HK-2 (cell line): ENCODE measurements around the gene ANTKMT.
"Not testable (repeated sequence)": the region's sequence is repeated elsewhere in the genome, so short reads cannot be mapped to it uniquely, and the experiment has no call there.

ENCODE experiments used
- DNase-seq: peaks from one replicate; pipeline ENCODE4 v3.0.0-alpha.2; 2018; ENCODE audit not compliant: unreplicated experiment

Gene ANTKMT

GRCh38 chr16:728131-728889, 7.4 kb downstream of the ANTKMT start:
- DNase-seq: peak; percentile 82

DNA sequence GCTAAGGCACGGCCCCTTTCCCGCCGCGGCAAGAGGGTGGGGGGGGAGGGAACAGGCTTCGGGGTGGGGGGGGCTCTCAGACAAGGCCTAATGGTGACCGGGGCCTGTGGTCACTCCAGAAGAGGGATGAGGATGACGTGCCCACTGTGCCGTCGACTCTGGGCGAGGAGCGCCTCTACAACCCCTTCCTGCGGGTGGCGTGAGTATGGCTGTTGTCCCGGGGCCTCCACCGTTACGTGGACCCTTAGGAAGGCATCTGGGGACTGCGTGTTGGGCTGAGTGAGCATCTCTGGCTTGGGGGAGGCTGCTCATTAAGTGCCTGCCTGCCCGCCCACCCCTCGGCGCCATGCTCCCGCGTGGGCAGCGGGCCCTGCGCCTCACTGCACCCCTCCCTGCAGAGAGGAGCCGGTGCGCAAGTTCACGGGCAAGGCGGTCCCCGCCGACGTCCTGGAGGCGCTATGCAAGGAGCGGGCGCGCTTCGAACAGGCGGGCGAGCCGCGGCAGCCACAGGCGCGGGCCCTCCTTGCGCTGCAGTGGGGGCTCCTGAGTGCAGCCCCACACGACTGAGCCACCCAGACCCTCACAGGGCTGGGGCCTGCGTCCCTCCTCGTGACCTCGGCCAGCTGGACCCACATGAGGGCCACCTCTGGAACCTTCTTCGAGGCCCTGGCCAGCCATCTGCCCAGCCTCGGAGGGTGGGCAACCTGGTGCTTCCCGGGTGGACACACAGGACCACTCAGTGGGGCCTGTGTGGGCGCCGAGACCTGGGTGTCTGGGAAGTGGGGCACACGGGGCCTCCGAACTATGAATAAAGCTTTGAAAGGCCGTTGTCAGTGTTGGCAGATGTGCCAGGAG, 8.2 kb downstream of the ANTKMT start:
- DNase-seq: no peak

GRCh38 chr16:729768-730665, 9.1 kb downstream of the ANTKMT start:
- DNase-seq: no peak

- DNase-seq: no peak
Measured at GRCh38 chr16:730666-731509, 9.9 kb downstream of the ANTKMT start.

DNA sequence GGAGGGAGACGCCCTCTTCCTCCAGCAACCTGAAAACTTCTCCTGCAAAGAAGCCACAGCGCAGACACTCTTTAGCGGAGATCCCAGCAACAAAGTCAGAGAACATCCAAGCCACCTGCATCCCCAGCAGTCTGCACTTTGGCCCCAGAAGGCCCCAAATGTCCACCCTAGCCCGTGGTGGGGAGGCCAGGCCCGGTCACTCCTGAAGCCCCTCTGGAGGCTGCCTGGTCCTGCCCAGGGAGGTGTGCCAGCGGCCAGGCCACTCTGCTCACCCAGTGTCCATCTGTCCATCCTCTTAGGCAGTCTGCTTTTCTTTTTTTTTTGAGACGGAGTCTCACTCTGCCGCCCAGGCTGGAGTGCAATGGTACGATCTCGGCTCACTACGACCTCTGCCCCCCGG, 11.4 kb downstream of the ANTKMT start:
- no peak for DNase-seq

- no peak for DNase-seq
Measured at GRCh38 chr16:732936-733335, 12.0 kb downstream of the ANTKMT start.

GRCh38 chr16:733382-734207, 12.6 kb downstream of the ANTKMT start:
- DNase-seq: no peak

DNA sequence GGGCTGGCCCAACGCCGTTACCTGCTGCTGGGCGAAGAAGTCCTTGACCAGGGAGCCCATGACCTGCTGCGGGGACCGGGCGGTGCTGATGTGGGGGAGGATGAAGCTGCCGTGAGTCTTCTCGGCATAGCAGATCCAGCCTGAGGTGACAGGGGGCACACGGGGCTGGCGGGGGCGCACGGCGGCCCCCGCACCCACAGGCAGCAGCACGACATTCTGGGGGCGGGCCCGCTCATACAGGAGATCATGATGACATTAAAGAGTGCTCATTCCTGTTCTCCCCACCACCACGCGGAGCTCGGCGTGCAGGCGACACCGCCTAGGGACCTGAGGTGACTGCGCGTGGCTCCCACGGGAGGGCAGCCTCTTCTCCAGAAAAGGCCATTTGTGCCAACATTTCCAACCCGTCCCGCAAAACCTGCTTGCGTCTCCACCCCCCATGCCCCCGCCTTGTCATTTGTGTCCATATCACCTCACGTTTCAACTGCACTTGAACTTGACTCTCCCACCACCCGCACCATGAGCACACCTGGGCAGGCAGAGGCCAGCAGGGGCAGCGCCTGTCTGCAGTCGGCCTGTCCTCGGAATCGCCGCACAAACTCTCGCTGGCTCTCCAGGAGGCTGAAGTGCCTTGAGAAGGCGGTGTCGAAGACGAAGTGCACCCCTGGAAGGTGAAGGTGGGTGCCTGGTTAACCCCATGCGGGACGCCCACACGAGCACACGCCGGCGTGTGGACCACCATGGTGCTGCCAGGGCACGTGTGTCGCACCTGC, 13.4 kb downstream of the ANTKMT start:
- no peak for DNase-seq

GRCh38 chr16:734981-735881, 14.3 kb downstream of the ANTKMT start:
- DNase-seq: no peak

- DNase-seq: no peak
Measured at GRCh38 chr16:735982-736453, 15.1 kb downstream of the ANTKMT start.

- no peak for DNase-seq
Measured at GRCh38 chr16:736936-737481, 16.1 kb downstream of the ANTKMT start.

DNA sequence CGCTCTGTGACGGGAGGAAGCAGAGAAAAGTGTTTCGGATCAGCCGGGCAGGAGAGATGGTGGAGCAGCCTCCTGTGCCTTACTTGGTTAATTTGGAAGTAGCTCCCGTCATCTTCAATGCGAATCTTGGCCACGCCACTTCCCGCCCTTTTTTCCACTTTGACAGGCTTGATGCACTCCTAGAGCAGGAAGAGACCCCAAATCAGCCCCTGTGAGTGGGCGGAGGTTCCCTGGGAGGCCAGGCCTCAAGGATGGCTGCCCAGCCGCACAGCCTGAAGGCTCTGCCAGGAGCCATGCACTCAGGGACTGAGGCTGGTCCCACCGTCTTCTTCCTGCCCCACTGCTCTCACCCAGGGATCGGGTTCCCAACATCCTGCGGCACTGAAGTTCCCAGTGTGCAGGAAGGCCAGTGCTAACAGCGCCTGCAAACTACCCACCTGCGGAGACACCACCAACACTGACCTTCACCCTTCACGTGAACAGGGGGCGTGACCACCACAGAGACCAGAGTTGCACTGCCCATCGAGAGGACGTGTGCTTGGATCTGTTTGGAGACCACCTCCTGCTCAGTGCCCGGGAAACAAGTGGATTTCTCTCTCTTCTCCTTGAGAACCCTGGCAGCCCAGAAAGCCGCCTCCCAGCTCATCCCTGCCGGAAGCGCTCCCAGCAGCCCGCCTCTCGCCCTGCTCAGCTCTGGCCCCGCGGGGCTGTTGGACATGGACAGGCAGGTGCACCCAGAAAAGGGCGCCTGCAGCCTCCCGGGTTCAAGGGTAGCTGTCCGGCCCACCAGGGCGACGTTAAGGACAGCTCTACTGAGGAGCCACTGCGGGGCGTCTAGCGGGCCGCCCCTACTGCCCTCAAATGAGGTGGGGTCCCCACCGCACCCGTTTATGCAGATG, 18.9 kb downstream of the ANTKMT start:
- DNase-seq: no peak

DNA sequence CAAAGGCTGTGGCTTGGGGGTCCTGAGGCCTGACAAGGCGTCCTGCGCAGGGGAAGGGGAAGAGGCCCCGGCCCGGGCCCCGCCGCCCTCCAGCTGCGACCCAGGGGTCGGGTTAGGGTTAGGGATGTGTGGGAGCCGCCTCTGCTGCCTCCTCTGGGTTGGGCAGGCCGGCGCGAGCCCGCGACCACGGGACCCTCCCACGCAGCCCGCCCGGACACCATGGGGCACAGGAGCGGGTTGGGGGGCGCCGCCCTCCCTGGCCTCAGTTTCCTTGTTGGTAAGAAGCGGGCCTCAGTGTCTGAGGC, 19.5 kb downstream of the ANTKMT start:
- no peak for DNase-seq

- DNase-seq: peak; percentile 87
Measured at GRCh38 chr16:740764-741505, 20.0 kb downstream of the ANTKMT start, which contains the start of gene CIAO3. Gene CIAO3, minus strand, starts transcription at chr16:740997. Its CDS starts 12 bp downstream, at chr16:740985.

- no peak for DNase-seq
Measured at GRCh38 chr16:741986-742629, 21.2 kb downstream of the ANTKMT start.

DNA sequence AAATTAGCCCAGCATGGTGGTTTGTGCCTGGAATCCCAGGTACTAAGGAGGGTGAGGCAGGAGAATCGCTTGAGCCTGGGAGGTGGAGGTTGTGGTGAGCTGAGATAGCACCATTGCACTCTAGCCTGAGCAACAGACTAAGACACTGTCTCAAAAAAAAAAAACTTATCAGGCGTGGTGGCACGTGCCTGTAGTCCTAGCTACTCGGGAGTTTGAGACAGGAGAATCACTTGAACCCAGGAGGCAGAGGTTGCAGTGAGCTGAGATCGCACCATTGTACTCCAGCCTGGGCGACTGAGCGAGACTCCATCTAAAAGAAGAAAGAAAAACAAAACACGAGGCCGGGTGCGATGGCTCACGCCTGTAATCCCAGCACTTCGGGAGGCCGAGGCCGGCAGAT, 21.9 kb downstream of the ANTKMT start:
- DNase-seq: not testable (repeated sequence)
